GM21717 (cell line): Measurements from ENCODE around the gene TEX26.

Source experiments
- ATAC-seq: cut with Tn5 transposase; IDR thresholded peaks from one replicate; pipeline ENCODE4 v1.9.1; 2021; ENCODE audit warnings: mild to moderate bottlenecking, moderate library complexity; ENCODE audit not compliant: unreplicated experiment

Gene TEX26

GRCh38 chr13:30974350-30974749 is 41.9 kb downstream of the TEX26 start:
- ATAC-seq = no peak

GRCh38 chr13:30976025-30976424 is 43.6 kb downstream of the TEX26 start:
- ATAC-seq = no peak

GRCh38 chr13:30978981-30979956 is 46.8 kb downstream of the TEX26 start:
- ATAC-seq = no peak

GRCh38 chr13:30982506-30982905 is 50.0 kb downstream of the TEX26 start:
- ATAC-seq = no peak

- no peak for ATAC-seq
These were observed 50.5 kb downstream of the TEX26 start for GRCh38 chr13:30982906-30983305.

- no peak for ATAC-seq
These were observed 51.0 kb downstream of the TEX26 start for GRCh38 chr13:30983431-30983830.

GRCh38 chr13:30984620-30985019 is 52.2 kb downstream of the TEX26 start:
- no peak for ATAC-seq

GRCh38 chr13:30985637-30986205 is 53.3 kb downstream of the TEX26 start:
- ATAC-seq = no peak

GRCh38 chr13:30991184-30991583 is 58.7 kb downstream of the TEX26 start:
- no peak for ATAC-seq

- no peak for ATAC-seq
These were observed 59.5 kb downstream of the TEX26 start for GRCh38 chr13:30991922-30992321.

- no peak for ATAC-seq
These were observed 62.9 kb downstream of the TEX26 start for GRCh38 chr13:30995331-30995730.

- ATAC-seq = no peak
These were observed 65.2 kb downstream of the TEX26 start for GRCh38 chr13:30997697-30998096.

- no peak for ATAC-seq
These were observed 66.0 kb downstream of the TEX26 start for GRCh38 chr13:30998136-30999088.

- no peak for ATAC-seq
These were observed 68.4 kb downstream of the TEX26 start for GRCh38 chr13:31000889-31001288.

- no peak for ATAC-seq
These were observed 69.2 kb downstream of the TEX26 start for GRCh38 chr13:31001647-31002046.

GRCh38 chr13:31005066-31005465 is 72.6 kb downstream of the TEX26 start:
- no peak for ATAC-seq

- no peak for ATAC-seq
These were observed 75.0 kb downstream of the TEX26 start for GRCh38 chr13:31007417-31007816.

GRCh38 chr13:31008400-31009115 is 76.1 kb downstream of the TEX26 start:
- ATAC-seq = no peak

- no peak for ATAC-seq
These were observed 76.7 kb downstream of the TEX26 start for GRCh38 chr13:31009166-31009565.

- ATAC-seq = no peak
These were observed 77.8 kb downstream of the TEX26 start for GRCh38 chr13:31010296-31010695.
